HFFc6 (cell line): ENCODE measurements around the gene PYGO1. TPM values are rescaled to one million over a fixed set of nuclear protein-coding genes. Genes with fewer than 3 reads are reported as not detected.

Experiments used
- DNase-seq: peaks from one replicate; pipeline ENCODE4 v3.0.0-alpha.2; 2018
- H3K27ac Mint-ChIP-seq: 2 replicates; pipeline ENCODE4 v1.8.0; 2020; ENCODE audit warnings: mild to moderate bottlenecking, mixed read lengths
- H3K27me3 Mint-ChIP-seq: 2 replicates; pipeline ENCODE4 v1.8.0; 2021; ENCODE audit warnings: mild to moderate bottlenecking, moderate library complexity, mixed read lengths; ENCODE audit not compliant: insufficient read depth
- H3K36me3 Mint-ChIP-seq: 2 replicates; pipeline ENCODE4 v1.8.0; 2021; ENCODE audit warnings: low read depth, mixed read lengths
- H3K4me1 Mint-ChIP-seq: 2 replicates; pipeline ENCODE4 v1.8.0; 2020; ENCODE audit warnings: low read depth, mixed read lengths
- H3K4me3 Mint-ChIP-seq: 2 replicates; pipeline ENCODE4 v1.8.0; 2020; ENCODE audit warnings: mild to moderate bottlenecking, moderate library complexity, mixed read lengths
- H3K9me3 Mint-ChIP-seq: 2 replicates; pipeline ENCODE4 v1.8.0; 2020; ENCODE audit warnings: mild to moderate bottlenecking, mixed read lengths
- total RNA-seq, 6 experiments: library from RNA; stranded (reverse); fragmentation: NEBNext Ultra II Directional; extraction: Animal tissue kit (Norgen Biotek cat#: 25700); gene quantifications; 2 replicates in 1 of 6; 3 replicates in 5 of 6; pipeline ENCODE4 v1.2.3, GENCODE V29; 2021
- TF ChIP-seq, protein P1 (sequence below): fragments of 200-600 bp; sonication (generic); IDR thresholded peaks from 2 replicates; pipeline ENCODE4 v1.5.0; 2021; ENCODE audit warnings: antibody characterized with exemption, mild to moderate bottlenecking

The PYGO1 gene
- total RNA-seq, 6 experiments from 2014 or later: 6.7 to 9.4 (median 8.8) TPM

- TF ChIP-seq, protein P1, sequence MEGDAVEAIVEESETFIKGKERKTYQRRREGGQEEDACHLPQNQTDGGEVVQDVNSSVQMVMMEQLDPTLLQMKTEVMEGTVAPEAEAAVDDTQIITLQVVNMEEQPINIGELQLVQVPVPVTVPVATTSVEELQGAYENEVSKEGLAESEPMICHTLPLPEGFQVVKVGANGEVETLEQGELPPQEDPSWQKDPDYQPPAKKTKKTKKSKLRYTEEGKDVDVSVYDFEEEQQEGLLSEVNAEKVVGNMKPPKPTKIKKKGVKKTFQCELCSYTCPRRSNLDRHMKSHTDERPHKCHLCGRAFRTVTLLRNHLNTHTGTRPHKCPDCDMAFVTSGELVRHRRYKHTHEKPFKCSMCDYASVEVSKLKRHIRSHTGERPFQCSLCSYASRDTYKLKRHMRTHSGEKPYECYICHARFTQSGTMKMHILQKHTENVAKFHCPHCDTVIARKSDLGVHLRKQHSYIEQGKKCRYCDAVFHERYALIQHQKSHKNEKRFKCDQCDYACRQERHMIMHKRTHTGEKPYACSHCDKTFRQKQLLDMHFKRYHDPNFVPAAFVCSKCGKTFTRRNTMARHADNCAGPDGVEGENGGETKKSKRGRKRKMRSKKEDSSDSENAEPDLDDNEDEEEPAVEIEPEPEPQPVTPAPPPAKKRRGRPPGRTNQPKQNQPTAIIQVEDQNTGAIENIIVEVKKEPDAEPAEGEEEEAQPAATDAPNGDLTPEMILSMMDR: no peak
- H3K9me3 Mint-ChIP-seq: peaks cover 32% of the 10 kb centered on the region
- no peak for DNase-seq
- no peak overlapping the region for H3K27ac Mint-ChIP-seq
- no peaks in the 10 kb centered on the region for H3K4me1 Mint-ChIP-seq
- peaks cover 23% of the 10 kb centered on the region for H3K36me3 Mint-ChIP-seq
- no peak overlapping the region for H3K4me3 Mint-ChIP-seq
- H3K27me3 Mint-ChIP-seq: no peaks in the 10 kb centered on the region
These were observed 35.2 kb downstream of the PYGO1 start for GRCh38 chr15:55552926-55553325.

DNA sequence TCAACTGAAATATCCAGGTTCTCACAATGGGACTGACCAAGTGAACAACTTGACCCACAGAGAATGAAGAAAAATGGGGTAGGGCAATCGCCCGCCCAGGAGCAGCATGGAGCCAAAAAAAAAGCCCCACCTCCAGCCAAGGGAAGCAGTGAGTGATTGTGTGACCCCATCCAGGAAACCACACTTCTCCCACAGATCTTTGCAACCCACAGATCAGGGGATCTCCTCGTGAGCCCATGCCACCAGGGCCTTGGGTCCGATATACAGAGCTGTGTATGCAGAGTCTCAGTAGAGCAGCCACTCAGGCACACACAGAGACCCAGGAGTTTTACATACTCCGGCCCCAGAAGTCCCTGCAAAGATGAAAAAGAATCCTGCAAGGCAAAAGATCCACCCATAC, 35.7 kb downstream of the PYGO1 start:
- no peak overlapping the region for H3K4me3 Mint-ChIP-seq
- DNase-seq: no peak
- peaks cover 23% of the 10 kb centered on the region for H3K36me3 Mint-ChIP-seq
- peaks cover 30% of the 10 kb centered on the region for H3K9me3 Mint-ChIP-seq
- H3K27me3 Mint-ChIP-seq: no peaks in the 10 kb centered on the region
- TF ChIP-seq, protein P1: no peak
- H3K4me1 Mint-ChIP-seq: no peaks in the 10 kb centered on the region; the same call in 1 of the 2 replicates
- no peak overlapping the region for H3K27ac Mint-ChIP-seq

DNA sequence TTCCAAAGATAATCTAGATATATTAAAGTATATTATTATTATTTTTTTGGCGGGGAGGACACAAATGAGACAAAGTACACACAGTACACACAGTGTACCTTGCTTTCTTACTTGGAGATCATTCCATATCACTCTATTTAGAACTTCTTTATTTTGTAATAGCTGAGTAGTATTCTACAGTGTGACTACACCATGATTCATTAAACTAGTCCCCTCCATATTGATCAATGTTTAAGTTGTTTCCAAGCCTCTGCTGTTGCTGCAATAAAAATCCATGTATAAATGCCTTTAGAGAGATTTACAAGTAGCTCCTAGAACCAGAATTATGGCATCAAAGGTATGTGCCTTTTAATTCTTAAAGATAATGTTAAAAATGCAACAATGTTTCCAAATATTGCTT, 38.8 kb downstream of the PYGO1 start:
- Mint-ChIP-seq H3K4me3 (no peak overlapping the region), H3K9me3 (peaks cover 2% of the 10 kb centered on the region), H3K36me3 (peaks cover 9% of the 10 kb centered on the region), H3K27ac (no peak overlapping the region), H3K27me3 (no peaks in the 10 kb centered on the region), H3K4me1 (peaks cover 10% of the 10 kb centered on the region)
- TF ChIP-seq, protein P1: no peak
- DNase-seq: no peak

- no peaks in the 10 kb centered on the region for H3K27me3 Mint-ChIP-seq
- no peak for DNase-seq
- peak overlapping the region; percentile 10; the same call in 1 of the 2 replicates for H3K27ac Mint-ChIP-seq
These were observed 41.4 kb downstream of the PYGO1 start for GRCh38 chr15:55546718-55547117.

DNA sequence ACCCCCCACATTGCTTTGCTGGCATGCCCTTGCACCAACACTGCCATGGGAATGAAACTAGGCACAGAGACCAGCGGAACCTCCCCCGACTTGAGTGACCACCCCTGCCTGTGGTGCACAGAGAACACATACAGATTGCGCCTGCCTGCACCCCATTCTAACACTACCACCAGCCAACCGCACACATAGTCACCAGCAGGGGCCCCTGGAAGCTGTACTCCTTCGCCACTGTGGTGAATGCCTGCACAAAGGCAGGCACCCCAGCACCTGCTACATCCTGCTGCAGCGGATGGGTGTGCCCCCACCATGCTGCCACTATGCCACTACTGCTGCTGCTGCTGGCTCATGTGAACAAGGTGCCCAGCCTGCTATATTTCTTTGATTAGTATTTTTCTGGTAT, 52.7 kb downstream of the PYGO1 start:
- peaks cover 4% of the 10 kb centered on the region for H3K27me3 Mint-ChIP-seq
- H3K27ac Mint-ChIP-seq: no peak overlapping the region
- peaks cover 8% of the 10 kb centered on the region for H3K4me1 Mint-ChIP-seq
- TF ChIP-seq, protein P1: no peak
- no peaks in the 10 kb centered on the region for H3K36me3 Mint-ChIP-seq
- no peak overlapping the region for H3K4me3 Mint-ChIP-seq
- DNase-seq: no peak
- no peaks in the 10 kb centered on the region for H3K9me3 Mint-ChIP-seq

More at GRCh38 chr15:55546718-55547117, 41.4 kb downstream of the PYGO1 start:
- Mint-ChIP-seq H3K4me3 (no peak overlapping the region), H3K36me3 (peaks cover 8% of the 10 kb centered on the region), H3K4me1 (peaks cover 10% of the 10 kb centered on the region), H3K9me3 (no peaks in the 10 kb centered on the region)
- TF ChIP-seq, protein P1: no peak

DNA sequence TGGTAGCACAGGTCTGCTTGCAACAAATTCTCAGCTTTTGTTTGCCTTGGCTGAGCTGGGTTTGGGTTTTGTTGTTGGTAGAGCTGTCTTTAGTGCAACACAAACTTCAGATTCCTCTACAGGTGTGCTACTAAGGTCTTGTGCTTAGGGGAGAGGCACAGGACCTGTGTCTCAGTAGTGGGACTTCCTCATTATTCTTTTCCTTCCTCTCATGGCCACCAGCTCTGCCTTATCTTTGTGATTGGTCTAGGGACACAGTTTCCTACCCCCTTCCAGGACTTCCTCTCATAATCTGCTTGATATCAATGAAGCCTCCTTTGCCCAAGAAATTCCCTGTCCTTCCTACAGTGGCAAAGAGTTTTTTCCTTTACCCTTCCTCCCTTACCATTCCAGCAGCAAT, 55.2 kb downstream of the PYGO1 start:
- Mint-ChIP-seq H3K27ac (no peak overlapping the region), H3K4me3 (no peak overlapping the region), H3K4me1 (peaks cover 8% of the 10 kb centered on the region), H3K9me3 (no peaks in the 10 kb centered on the region), H3K36me3 (no peaks in the 10 kb centered on the region), H3K27me3 (peaks cover 4% of the 10 kb centered on the region)
- DNase-seq: no peak
- TF ChIP-seq, protein P1: no peak
